GM12874 (cell line): ENCODE data around the gene RDH16.

Experiments
- TF ChIP-seq, protein P1 (sequence below): IDR thresholded peaks from 2 replicates; pipeline ENCODE4 v1.5.1; 2011; ENCODE audit warnings: low read depth, mild to moderate bottlenecking, control low read depth, low read length, moderate library complexity; ENCODE audit not compliant: insufficient read depth

Gene RDH16

DNA sequence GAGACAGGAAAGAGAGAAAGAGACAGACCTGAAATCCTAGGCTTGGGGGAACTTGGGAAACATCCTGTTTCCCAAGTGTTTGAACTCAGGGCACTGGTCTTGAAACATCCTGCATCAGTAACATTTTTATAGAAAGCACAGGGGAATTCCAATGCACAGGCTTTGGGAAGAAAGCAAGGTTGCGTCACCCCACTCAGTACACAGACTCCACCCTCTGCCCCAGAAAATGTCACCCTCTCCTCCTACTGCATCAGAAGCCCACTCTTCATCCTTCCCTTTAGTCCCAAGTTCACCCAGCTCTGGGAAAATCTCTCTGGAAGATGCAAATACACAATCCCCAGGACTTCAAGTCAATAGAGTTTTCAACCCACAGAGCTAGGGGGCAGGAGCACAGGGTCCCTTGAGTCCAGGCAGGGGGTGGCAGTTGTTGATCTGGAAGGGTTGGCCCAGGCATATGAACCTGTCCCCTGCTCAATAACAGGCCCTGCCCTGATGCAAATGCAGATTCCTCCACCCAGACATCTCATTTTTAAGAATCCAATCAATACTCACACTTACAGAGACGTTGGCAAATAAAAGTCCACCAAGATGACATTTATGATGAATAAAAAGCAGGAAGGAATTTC, 1.7 kb downstream of the RDH16 start:
- TF ChIP-seq, protein P1, sequence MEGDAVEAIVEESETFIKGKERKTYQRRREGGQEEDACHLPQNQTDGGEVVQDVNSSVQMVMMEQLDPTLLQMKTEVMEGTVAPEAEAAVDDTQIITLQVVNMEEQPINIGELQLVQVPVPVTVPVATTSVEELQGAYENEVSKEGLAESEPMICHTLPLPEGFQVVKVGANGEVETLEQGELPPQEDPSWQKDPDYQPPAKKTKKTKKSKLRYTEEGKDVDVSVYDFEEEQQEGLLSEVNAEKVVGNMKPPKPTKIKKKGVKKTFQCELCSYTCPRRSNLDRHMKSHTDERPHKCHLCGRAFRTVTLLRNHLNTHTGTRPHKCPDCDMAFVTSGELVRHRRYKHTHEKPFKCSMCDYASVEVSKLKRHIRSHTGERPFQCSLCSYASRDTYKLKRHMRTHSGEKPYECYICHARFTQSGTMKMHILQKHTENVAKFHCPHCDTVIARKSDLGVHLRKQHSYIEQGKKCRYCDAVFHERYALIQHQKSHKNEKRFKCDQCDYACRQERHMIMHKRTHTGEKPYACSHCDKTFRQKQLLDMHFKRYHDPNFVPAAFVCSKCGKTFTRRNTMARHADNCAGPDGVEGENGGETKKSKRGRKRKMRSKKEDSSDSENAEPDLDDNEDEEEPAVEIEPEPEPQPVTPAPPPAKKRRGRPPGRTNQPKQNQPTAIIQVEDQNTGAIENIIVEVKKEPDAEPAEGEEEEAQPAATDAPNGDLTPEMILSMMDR, result no peak

DNA sequence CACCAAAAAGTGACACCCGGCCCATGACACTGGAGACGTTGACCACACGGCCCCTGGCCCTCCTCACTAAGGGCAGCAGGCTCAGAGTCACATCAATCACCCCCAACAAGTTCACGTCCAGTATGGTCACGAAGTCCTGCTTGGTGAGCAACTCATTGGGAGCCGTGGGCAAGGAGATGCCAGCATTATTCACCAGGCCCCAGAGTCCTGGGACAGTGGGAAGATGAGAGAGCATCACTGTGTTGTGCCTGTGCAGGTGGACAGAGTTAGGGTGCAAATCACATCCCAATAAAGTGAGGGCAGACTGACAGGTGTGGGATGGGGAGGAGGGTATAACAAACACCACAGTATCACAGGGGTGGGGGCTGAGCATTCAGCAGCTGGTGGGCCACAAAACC, 2.5 kb downstream of the RDH16 start:
- TF ChIP-seq, protein P1, result no peak

DNA sequence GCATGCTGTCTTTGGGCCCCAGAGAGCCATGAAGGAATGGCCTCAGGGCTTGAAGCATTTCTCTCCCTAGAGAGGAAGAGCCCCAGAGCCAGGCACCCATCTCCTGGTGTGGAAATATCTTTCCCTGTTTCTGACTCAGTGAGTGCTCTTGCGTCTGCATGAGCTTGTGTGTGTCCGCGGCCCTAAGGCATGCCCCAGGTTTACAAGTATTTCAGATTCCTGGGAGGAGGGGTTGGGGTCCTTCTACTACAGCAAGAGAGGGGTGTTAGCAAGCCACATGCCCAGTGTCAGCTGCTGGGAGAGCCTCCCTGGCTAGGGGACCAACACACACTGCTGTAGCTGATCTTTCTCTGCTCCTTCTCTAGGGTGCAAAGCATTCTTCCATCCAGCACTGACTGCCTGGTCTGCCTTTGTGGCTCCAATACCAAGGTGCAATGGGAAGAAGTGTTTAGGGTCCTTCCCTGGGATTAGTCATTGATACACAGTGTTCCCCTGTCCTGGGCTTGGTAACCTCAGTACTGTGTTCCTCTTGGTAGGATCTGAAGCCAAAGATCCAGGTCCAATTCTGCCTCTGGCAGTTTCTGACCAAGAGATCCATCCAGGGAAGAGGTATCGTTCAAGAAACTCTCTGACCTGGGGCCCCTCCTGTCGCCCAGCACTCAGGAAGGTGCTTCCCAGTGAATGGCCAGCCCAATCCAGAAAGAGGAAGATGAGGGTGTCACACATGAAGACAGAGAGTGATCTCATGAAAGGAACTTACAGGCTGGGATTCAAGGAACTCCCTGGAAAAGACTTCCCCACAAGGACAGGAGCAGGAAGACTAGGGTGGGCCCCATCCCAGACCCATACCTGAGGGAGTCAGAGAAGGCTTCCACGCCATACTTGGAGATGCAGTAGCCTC, 3.1 kb downstream of the RDH16 start:
- TF ChIP-seq, protein P1, result no peak

DNA sequence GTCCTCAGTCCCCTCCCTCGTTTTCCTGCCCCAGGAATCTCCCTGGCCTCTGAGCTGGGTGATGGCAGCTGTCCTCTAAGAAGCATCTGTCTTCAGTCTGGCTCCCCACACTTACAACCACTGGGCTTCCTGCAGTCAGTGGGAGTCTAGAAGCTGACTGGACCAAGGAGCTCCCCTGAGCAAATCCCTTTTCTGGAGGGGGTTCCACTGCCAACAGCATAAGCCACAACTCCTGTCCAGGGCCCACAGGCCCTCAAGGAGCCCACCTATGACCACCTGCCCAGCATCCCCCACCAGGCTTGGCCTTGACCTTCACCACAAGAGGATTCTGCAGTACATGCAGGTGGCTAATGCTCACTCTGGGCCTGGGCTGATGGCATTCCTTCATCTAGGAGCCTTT, 4.1 kb downstream of the RDH16 start:
- TF ChIP-seq, protein P1, result no peak

DNA sequence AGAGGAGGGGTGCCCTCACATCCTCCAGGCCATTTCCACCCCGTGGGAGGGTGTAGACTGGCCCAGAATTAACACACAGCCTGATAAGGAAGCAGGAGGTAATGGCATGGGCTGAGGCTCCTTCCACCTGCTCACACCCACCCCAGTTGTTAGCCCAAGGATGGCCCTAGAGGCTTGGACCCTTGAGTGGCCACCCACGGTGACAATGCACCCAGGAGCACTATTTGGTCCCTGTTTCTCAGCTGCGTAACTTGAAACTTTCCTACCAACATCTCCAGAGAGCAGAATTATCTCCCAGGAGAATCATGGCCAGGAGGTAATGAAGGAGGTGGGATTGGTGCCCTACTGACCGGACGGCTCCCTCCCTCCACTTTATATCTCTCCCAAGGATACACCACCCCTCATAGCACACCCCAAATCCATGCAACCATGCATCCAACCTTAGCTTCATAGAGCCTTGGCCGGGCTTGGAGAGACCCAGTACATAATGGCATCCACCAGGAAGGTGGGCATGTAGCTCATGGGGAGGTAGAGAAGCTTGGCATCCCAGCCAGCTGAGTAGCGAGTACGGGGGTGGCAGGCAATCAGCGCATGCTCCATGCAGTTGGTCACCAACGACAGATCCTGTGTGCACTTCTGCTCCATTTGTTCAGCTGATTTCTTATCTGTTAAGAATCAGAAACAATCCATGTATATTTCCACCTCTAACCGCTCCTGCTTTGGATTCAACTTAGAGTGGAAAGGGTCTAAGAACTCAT, 5.6 kb downstream of the RDH16 start:
- TF ChIP-seq, protein P1, result no peak

DNA sequence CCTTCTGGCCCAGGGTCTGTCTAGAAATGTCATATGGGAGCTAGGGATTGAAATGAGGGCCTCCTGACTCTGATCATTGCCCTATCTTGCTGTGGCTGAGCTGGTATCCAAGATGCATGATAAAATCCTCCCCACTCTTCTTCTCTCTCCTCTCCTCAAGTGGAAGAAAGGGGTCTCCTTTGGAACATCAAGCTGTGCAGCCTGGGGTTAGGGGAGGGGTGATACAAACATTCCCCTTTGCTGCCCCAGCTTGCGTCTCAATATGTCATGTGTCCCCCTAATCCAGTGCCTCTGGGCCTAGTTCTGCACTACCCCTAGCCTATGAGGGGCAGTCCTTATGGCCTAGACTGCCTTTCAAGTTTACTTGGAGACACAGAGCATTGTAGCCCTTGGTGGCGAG, 8.5 kb downstream of the RDH16 start:
- TF ChIP-seq, protein P1, result no peak

DNA sequence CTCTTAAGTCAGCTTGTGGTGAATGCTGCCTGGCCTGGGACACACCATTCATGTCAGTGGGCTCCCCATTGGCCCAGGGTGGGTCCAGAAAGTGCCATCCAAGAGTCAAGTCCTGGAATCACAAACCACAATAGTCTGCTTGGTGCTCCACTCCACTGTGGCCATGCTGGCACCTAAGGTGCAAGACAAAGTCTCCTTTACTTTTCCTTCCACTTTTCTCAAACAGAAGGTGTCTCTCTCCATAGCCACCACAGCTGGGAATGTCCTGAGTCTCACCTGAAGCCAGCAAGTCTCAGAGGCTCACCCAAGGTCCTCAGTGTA, 9.0 kb downstream of the RDH16 start:
- TF ChIP-seq, protein P1, result no peak
